Lung (tissue), 12 donors: ENCODE results near the gene TSC22D4. TPM values are rescaled to one million over a fixed set of nuclear protein-coding genes. Genes with fewer than 3 reads are reported as not detected.

ENCODE experiments used
- ATAC-seq: fragments of 200-7000 bp; cut with Tn5 transposase; one replicate; pipeline ENCODE4 v1.9.1; 2020; ENCODE audit warnings: moderate number of reproducible peaks; ENCODE audit not compliant: insufficient read depth, low FRiP score
- DNase-seq, 3 donors: peaks; one replicate each; pipeline ENCODE4 v3.0.0-alpha.2; 2013 to 2017
- H3K27ac ChIP-seq, 2 donors: one replicate each; pipeline ENCODE4 v1.5.1; 2013; ENCODE audit warnings: mild to moderate bottlenecking in 2 of 2, moderate library complexity in 2 of 2, control low read depth in 1 of 2, inconsistent platforms in 1 of 2, low read depth in 1 of 2, low read length in 1 of 2
- H3K27me3 ChIP-seq, 3 donors: one replicate each; pipeline ENCODE4 v1.5.1; 2013; ENCODE audit warnings: low read length in 2 of 3; ENCODE audit not compliant: control insufficient read depth in 3 of 3, insufficient read depth in 3 of 3
- H3K36me3 ChIP-seq, 4 donors: one replicate each; pipeline ENCODE4 v1.5.1; 2013; ENCODE audit warnings: low read length in 4 of 4, mild to moderate bottlenecking in 1 of 4, moderate library complexity in 1 of 4; ENCODE audit not compliant: control insufficient read depth in 4 of 4, insufficient read depth in 4 of 4
- H3K4me1 ChIP-seq, 5 donors: one replicate each; pipeline ENCODE4 v1.5.1; 2013; ENCODE audit warnings: low read length in 5 of 5, mild to moderate bottlenecking in 2 of 5, moderate library complexity in 1 of 5; ENCODE audit not compliant: control insufficient read depth in 5 of 5, insufficient read depth in 5 of 5
- H3K4me3 ChIP-seq: one replicate; pipeline ENCODE4 v1.5.1; 2013; ENCODE audit warnings: mild to moderate bottlenecking, control low read depth, moderate library complexity
- H3K9ac ChIP-seq, 2 donors: one replicate each; pipeline ENCODE4 v1.5.1; 2013; ENCODE audit warnings: low read length in 2 of 2, control low read depth in 1 of 2; ENCODE audit not compliant: insufficient read depth in 1 of 2
- H3K9me3 ChIP-seq, 4 donors: one replicate each; pipeline ENCODE4 v1.5.1; 2013; ENCODE audit warnings: low read length in 3 of 4, mild to moderate bottlenecking in 1 of 4, moderate library complexity in 1 of 4; ENCODE audit not compliant: control insufficient read depth in 4 of 4, insufficient read depth in 3 of 4
- WGBS, 2 donors: extraction: QIAGEN DNeasy Blood & Tissue Kit; methylation state at CpG; one replicate each; pipeline ENCODE4 v1.1.7; 2013; 5-methylcytosine and 5-hydroxymethylcytosine counted together
- polyA plus RNA-seq, 2 donors: library from polyadenylated mRNA; stranded (reverse); fragments of 200-250 nt; gene quantifications; one replicate each; pipeline ENCODE4 v1.2.1, GENCODE V29; 2013
- total RNA-seq, 2 donors: library from RNA; depleted of rRNA in 1 of 2; stranded (reverse); fragments of >200 nt in 1 of 2; gene quantifications; one replicate each; pipeline ENCODE4 v1.2.1, GENCODE V29; 2014 to 2021
- TF ChIP-seq, protein P1 (sequence below): IDR thresholded peaks from 2 replicates; pipeline ENCODE4 v1.5.1; 2012; ENCODE audit warnings: mild to moderate bottlenecking; ENCODE audit errors: control extremely low read depth, extremely low read depth
- donor health status: control.
- donor health status: control.
- donor health status: Bipolar disorder and iron deficiency.
- donor health status: healthy.
- donor health status: DM: yes; HTN: yes; CAD: no.

TSC22D4 gene
- total and polyA plus RNA-seq, 4 donors: 33.6 to 62.8 (median 50.1) TPM

DNA sequence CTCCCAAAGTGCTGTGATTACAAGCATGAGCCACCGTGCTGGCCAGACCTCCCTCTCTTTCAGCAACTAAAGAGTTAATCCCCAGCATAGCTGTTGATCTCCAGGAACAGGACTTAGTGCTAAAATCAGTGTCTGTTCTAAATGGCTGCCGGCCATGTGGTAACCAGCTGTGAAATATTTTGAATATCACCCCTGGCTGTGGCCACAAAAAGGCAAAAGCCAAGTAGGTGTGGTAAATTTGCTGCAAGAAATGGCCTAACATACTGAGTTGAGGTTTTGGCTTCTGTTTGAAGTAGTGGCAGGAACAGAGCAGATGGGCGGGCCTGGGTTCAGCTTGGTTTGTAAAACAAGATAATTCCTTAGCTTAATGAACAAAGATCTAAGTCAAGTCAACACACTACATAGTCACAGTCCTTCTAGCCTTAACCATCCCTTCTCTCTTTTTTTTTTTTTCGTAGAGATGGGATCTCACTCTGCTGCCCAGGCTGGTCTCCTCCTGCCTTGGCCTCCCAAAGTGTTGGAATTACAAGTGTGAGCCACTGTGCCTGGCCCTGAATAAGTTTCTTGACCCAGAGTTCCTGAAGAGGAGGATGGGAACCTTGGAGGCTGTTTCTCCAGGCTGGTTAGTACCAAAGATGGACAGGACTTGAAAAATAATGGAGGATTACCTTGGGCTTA is 37.3 kb upstream of the TSC22D4 start:
- H3K4me3 ChIP-seq: no peak overlapping the region
- H3K9me3 ChIP-seq: no peaks in the 10 kb centered on the region
- no peak overlapping the region for H3K27ac ChIP-seq
- H3K27me3 ChIP-seq: no peaks in the 10 kb centered on the region
- peak; percentile 60 to 80 (median 71) for DNase-seq
- TF ChIP-seq, protein P1, sequence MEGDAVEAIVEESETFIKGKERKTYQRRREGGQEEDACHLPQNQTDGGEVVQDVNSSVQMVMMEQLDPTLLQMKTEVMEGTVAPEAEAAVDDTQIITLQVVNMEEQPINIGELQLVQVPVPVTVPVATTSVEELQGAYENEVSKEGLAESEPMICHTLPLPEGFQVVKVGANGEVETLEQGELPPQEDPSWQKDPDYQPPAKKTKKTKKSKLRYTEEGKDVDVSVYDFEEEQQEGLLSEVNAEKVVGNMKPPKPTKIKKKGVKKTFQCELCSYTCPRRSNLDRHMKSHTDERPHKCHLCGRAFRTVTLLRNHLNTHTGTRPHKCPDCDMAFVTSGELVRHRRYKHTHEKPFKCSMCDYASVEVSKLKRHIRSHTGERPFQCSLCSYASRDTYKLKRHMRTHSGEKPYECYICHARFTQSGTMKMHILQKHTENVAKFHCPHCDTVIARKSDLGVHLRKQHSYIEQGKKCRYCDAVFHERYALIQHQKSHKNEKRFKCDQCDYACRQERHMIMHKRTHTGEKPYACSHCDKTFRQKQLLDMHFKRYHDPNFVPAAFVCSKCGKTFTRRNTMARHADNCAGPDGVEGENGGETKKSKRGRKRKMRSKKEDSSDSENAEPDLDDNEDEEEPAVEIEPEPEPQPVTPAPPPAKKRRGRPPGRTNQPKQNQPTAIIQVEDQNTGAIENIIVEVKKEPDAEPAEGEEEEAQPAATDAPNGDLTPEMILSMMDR: no peak
- ATAC-seq: no peak
- peaks cover 0 to 10% (median 0%) of the 10 kb centered on the region in 5 donors for H3K4me1 ChIP-seq
- 62 to 63% methylated on average over 4 of the region's 4 CpGs for WGBS, 2 donors
- H3K36me3 ChIP-seq: no peaks in the 10 kb centered on the region
- no peak overlapping the region for H3K9ac ChIP-seq

DNA sequence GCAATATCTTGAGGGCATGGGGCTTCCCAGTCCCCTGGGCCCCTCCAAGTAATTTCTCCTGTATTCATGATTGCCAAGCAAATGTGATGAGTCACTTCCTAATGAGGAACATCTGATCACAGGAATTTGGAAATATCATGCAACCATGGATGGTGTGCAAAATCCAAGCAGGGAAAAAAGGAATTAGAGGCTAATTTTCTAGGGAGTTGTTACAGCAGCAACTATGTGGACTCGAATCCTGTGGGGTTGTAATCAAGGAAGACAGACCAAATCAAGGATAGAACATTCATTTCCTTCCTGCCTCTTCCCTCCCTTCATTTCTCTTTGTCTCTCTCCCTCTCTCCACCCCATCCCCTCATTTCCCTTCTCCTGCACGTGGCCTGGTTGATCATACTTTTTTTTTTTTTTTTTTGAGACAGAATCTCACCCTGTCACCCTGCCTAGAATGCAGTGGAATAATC is 36.1 kb upstream of the TSC22D4 start:
- Histone ChIP-seq H3K4me1 (peaks cover 0 to 10% (median 0%) of the 10 kb centered on the region in 5 donors), H3K27me3 (no peaks in the 10 kb centered on the region), H3K27ac (no peak overlapping the region), H3K9ac (no peak overlapping the region), H3K36me3 (no peaks in the 10 kb centered on the region), H3K9me3 (no peaks in the 10 kb centered on the region), H3K4me3 (no peak overlapping the region)
- TF ChIP-seq, protein P1: no peak
- WGBS, 2 donors: 20 to 22% methylated on average over 2 of the region's 2 CpGs
- ATAC-seq: no peak
- peak in 1 of 3 donors; percentile 9 for DNase-seq

DNA sequence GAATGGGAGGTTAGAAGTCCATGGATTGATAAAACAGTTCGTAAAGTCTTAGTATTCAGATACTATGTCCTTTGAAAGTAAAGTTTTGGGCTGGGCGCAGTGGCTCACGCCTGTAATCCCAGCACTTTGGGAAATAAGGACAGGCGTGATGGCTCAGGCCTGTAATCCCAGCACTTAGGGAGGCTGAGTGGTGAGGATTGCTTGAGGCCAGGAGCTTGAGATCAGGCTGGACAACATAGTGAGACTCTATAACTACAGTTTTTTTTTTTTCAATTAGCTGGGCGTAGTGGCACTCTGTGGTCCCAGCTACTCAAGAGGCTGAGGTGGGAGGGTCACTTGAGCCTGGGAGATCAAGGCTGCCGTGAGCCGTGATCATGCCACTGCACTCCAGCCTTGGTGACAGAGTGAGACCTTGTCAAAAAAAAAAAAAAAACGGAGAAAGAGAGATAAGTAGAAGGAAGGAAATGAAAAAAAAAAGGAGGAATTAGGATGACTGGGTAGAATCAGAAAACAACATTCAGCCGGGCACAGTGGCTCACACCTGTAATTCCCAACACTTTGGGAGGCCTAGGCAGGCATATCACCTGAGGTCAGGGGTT is 34.3 kb upstream of the TSC22D4 start:
- no peaks in the 10 kb centered on the region for H3K9me3 ChIP-seq
- DNase-seq (no peak), ATAC-seq (no peak)
- no peaks in the 10 kb centered on the region for H3K36me3 ChIP-seq
- H3K27me3 ChIP-seq: no peaks in the 10 kb centered on the region
- H3K27ac ChIP-seq: no peak overlapping the region
- peaks cover 0 to 10% (median 0%) of the 10 kb centered on the region in 5 donors for H3K4me1 ChIP-seq
- H3K4me3 ChIP-seq: no peak overlapping the region
- TF ChIP-seq, protein P1: no peak
- H3K9ac ChIP-seq: no peak overlapping the region
- 77 to 81% methylated on average over 9 of the region's 9 CpGs for WGBS, 2 donors
